Psoas muscle (tissue), 8 donors: ENCODE results near the gene FIGLA. TPM values are rescaled to one million over a fixed set of nuclear protein-coding genes. Genes with fewer than 3 reads are reported as not detected.

Source experiments
- ATAC-seq, 4 donors: fragments of 200-7000 bp; cut with Tn5 transposase; one replicate each; pipeline ENCODE4 v1.9.1; 2020; ENCODE audit warnings: moderate library complexity in 3 of 4, mild to moderate bottlenecking in 2 of 4
- DNase-seq, 2 donors: peaks; one replicate each; pipeline ENCODE4 v3.0.0-alpha.2; 2020
- H3K27ac ChIP-seq: fragments of 200-600 bp; one replicate; pipeline ENCODE4 v1.8.0; 2022
- H3K27me3 ChIP-seq, 3 donors: fragments of 200-600 bp in 1 of 3; one replicate each; pipeline versions ENCODE4 v1.6.1 to v1.8.0; 2013 to 2022; ENCODE audit warnings: low read length in 2 of 3, mild to moderate bottlenecking in 2 of 3, moderate library complexity in 1 of 3; ENCODE audit not compliant: insufficient read depth in 3 of 3
- H3K36me3 ChIP-seq, 2 donors: fragments of 200-600 bp in 1 of 2; one replicate each; pipeline versions ENCODE4 v1.6.1 to v1.8.0; 2013 to 2022; ENCODE audit warnings: low read depth in 1 of 2, mild to moderate bottlenecking in 1 of 2, moderate library complexity in 1 of 2; ENCODE audit not compliant: insufficient read depth in 1 of 2
- H3K4me1 ChIP-seq: fragments of 200-600 bp; one replicate; pipeline ENCODE4 v1.8.0; 2022
- H3K4me3 ChIP-seq: fragments of 200-600 bp; one replicate; pipeline ENCODE4 v1.8.0; 2022; ENCODE audit warnings: mild to moderate bottlenecking
- H3K9me3 ChIP-seq: fragments of 200-600 bp; one replicate; pipeline ENCODE4 v1.8.0; 2022
- WGBS, 3 donors: extraction: QIAGEN DNeasy Blood & Tissue Kit; methylation state at CpG; one replicate each; pipeline versions ENCODE4 v1.1.6 to v1.1.7; 2013; 5-methylcytosine and 5-hydroxymethylcytosine counted together
- intact Hi-C, 2 donors: fragments of 100-400 bp; cut with DNase I; formaldehyde crosslinking; loops; one replicate each; pipeline versions ENCODE4 v1.11.0 to v1.14.2; 2022
- polyA plus RNA-seq, 3 donors: library from polyadenylated mRNA; stranded (reverse); fragments of 200-250 nt; gene quantifications; one replicate each; pipeline ENCODE4 v1.2.3, GENCODE V29; 2013
- total RNA-seq, 4 donors: library from RNA; stranded (reverse); fragmentation: NEBNext Ultra II Directional in 2 of 4; extraction: Animal tissue kit (Norgen Biotek cat#: 25700) in 2 of 4; gene quantifications; one replicate each; pipeline versions ENCODE4 v1.2.1 to v1.2.4, GENCODE V29; 2021 to 2023
- TF ChIP-seq, protein P1 (sequence below): fragments of 200-600 bp; IDR thresholded peaks from one replicate; pipeline ENCODE4 v1.8.0; 2022; ENCODE audit warnings: antibody characterized with exemption
- donor health status: healthy with polysubstance abuse.
- donor health status: DM: no; HTN: no; CAD: no; lungs with moderate emphysema.
- donor health status: Bipolar disorder and iron deficiency.
- donor health status: healthy.
- donor health status: DM: yes; HTN: yes; CAD: no.
- donor health status: DM: no; HTN: no; CAD: no.
- donor health status: DM: no; HTN: no; CAD: no.
- donor health status: DM: yes; HTN: yes; CAD: no.

The FIGLA gene
- total and polyA plus RNA-seq, 7 donors, result 0.12 to 0.21 TPM; not detected in 5

GRCh38 chr2:70775141-70775540 lies 15.3 kb downstream of the FIGLA start:
- DNase-seq (no peak), ATAC-seq (no peak)
- TF ChIP-seq, protein P1, sequence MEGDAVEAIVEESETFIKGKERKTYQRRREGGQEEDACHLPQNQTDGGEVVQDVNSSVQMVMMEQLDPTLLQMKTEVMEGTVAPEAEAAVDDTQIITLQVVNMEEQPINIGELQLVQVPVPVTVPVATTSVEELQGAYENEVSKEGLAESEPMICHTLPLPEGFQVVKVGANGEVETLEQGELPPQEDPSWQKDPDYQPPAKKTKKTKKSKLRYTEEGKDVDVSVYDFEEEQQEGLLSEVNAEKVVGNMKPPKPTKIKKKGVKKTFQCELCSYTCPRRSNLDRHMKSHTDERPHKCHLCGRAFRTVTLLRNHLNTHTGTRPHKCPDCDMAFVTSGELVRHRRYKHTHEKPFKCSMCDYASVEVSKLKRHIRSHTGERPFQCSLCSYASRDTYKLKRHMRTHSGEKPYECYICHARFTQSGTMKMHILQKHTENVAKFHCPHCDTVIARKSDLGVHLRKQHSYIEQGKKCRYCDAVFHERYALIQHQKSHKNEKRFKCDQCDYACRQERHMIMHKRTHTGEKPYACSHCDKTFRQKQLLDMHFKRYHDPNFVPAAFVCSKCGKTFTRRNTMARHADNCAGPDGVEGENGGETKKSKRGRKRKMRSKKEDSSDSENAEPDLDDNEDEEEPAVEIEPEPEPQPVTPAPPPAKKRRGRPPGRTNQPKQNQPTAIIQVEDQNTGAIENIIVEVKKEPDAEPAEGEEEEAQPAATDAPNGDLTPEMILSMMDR, result no peak
- no peaks in the 10 kb centered on the region for H3K36me3 ChIP-seq
- H3K4me1 ChIP-seq, result no peaks in the 10 kb centered on the region
- no peaks in the 10 kb centered on the region for H3K9me3 ChIP-seq
- peaks cover 0 to 21% (median 11%) of the 10 kb centered on the region in 3 donors for H3K27me3 ChIP-seq
- 60 to 67% (median 64%) methylated on average over 2 of the region's 2 CpGs for WGBS, 3 donors
- H3K27ac ChIP-seq, result no peak overlapping the region
- intact Hi-C loops, result no loop called here
- no peak overlapping the region for H3K4me3 ChIP-seq

GRCh38 chr2:70772486-70773155 lies 17.8 kb downstream of the FIGLA start:
- H3K27ac ChIP-seq, result no peak overlapping the region
- no peak for DNase-seq
- no peaks in the 10 kb centered on the region for H3K4me1 ChIP-seq
- H3K36me3 ChIP-seq, result no peaks in the 10 kb centered on the region
- 72 to 86% (median 80%) methylated on average over 2 of the region's 2 CpGs for WGBS, 3 donors
- no peak for ATAC-seq
- H3K27me3 ChIP-seq, result peaks cover 6 to 37% (median 12%) of the 10 kb centered on the region in 3 donors
- H3K9me3 ChIP-seq, result no peaks in the 10 kb centered on the region
- intact Hi-C loops, result no loop called here
- no peak overlapping the region for H3K4me3 ChIP-seq
- TF ChIP-seq, protein P1, result no peak

DNA sequence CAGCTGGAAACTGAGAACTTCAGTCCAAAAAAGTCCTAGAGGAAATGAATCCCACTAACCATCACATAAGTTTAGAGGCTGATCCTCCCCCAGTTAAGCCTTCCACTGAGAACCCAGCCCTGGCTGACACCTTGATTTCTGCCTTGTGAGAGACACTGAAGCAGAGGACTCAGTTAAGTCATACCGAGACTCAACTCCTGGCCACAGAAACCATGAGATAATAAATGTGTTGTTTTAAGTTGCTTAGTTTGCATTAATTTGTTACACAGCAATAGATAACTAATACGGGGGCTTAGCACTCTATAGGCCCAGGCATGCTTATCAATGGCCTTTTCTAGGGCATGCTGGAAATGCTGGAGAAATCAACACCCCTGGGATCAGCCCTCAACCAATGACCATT lies 19.0 kb downstream of the FIGLA start:
- H3K9me3 ChIP-seq, result no peaks in the 10 kb centered on the region
- intact Hi-C loops, result no loop called here
- no peak overlapping the region for H3K4me3 ChIP-seq
- H3K27me3 ChIP-seq, result peaks cover 12 to 46% (median 13%) of the 10 kb centered on the region in 3 donors
- no peaks in the 10 kb centered on the region for H3K36me3 ChIP-seq
- TF ChIP-seq, protein P1, result no peak
- no peak overlapping the region for H3K27ac ChIP-seq
- no peak for DNase-seq
- 88 to 89% (median 89%) methylated on average over 2 of the region's 2 CpGs for WGBS, 3 donors
- H3K4me1 ChIP-seq, result no peaks in the 10 kb centered on the region
- ATAC-seq, result no peak

- ATAC-seq (no peak), DNase-seq (no peak)
- TF ChIP-seq, protein P1, result no peak
- Histone ChIP-seq H3K27me3 (peaks cover 3 to 61% (median 14%) of the 10 kb centered on the region in 3 donors), H3K4me3 (no peak overlapping the region), H3K27ac (no peak overlapping the region), H3K9me3 (no peaks in the 10 kb centered on the region), H3K4me1 (no peaks in the 10 kb centered on the region), H3K36me3 (no peaks in the 10 kb centered on the region)
- 49 to 61% (median 57%) methylated on average over 2 of the region's 2 CpGs for WGBS, 3 donors
- intact Hi-C loops, result no loop called here
These were observed 21.0 kb downstream of the FIGLA start for GRCh38 chr2:70769450-70769849.
